NCI-H2227 treated with DMSO at 0.1 percent for 48 hours (cell line): ENCODE results near the gene PRPSAP1.
A peak's percentile ranks its signal among the peaks of the same experiment; 100 is the strongest.
"Not testable (repeated sequence)": the region's sequence is repeated elsewhere in the genome, so short reads cannot be mapped to it uniquely, and the experiment has no call there.

Source experiments
- DNase-seq: peaks from one replicate; lab custom pipeline; 2025; lab: John Stamatoyannopoulos, UW

Gene PRPSAP1

GRCh38 chr17:76317535-76317934, 36.2 kb downstream of the PRPSAP1 start:
- no peak for DNase-seq

- DNase-seq, result no peak
Observed at GRCh38 chr17:76314392-76315227, 39.1 kb downstream of the PRPSAP1 start.

DNA sequence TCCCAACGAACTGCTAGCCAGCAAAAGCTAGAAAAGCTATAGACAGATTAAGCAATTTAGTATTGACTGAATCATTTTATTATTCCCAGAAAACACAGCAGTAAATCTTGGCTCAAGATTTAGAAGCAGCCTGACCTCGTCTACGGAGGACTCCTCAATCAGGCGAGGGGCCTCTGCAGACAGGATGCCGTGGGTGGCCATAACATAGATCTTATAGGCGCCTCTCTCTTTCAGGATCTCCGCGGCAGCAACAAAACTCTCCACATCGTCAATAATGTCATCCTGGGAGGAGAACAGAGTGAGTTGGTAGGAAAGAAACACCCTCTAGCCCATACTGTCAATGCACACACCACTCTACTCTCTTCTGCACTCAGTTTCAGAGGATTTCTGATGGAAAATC, 41.0 kb downstream of the PRPSAP1 start:
- no peak for DNase-seq

DNA sequence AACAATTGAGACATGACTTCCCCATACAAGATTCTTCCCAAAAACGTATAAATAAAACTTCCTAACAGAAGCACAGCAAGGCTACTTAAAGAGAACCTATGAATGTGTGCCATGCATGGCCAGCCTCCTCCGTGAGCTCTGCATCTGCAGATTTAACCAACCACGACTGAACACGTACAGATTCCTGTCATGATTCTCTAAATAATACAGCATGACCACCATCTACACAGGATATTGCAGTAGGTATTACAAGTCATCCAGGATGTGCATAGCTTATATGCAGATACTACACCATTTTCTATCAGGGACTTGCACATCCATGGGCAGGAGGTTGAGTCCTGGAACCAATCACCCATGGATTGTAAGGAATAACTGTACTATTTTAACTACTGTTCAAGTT, 44.3 kb downstream of the PRPSAP1 start:
- no peak for DNase-seq

DNA sequence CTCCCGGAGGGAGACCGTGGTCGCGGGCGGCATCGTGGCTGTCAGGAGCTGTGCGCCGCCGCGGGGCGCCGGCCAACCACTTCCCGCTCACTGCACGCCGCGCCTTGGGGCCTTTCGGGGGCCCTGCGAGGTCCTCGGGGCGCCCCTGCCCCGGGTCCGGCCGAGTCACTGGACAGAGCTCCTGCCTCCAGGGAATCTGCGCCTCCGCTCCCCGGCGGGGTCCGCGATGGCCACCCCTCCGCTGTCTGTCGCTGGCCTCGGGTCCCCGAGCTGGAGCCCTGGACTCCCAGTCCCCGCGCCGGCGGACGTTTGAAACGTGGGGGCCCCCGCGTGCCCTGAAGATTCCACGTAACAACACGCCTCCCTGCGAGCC, 45.8 kb downstream of the PRPSAP1 start, which contains the start of gene QRICH2:
Gene QRICH2 (minus strand): TSS at position 311 of the 373 bp plus-strand sequence. CDS start 278 bp downstream, at position 33.
- DNase-seq, result no peak

GRCh38 chr17:76307299-76307965, 46.3 kb downstream of the PRPSAP1 start:
- DNase-seq, result no peak

GRCh38 chr17:76305135-76305454, 48.6 kb downstream of the PRPSAP1 start:
- DNase-seq, result not testable (repeated sequence)

- no peak for DNase-seq
Observed at GRCh38 chr17:76304226-76305134, 49.2 kb downstream of the PRPSAP1 start.

- DNase-seq, result no peak
Observed at GRCh38 chr17:76297436-76297835, 56.3 kb downstream of the PRPSAP1 start.

GRCh38 chr17:76296889-76297288, 56.8 kb downstream of the PRPSAP1 start:
- DNase-seq, result no peak

DNA sequence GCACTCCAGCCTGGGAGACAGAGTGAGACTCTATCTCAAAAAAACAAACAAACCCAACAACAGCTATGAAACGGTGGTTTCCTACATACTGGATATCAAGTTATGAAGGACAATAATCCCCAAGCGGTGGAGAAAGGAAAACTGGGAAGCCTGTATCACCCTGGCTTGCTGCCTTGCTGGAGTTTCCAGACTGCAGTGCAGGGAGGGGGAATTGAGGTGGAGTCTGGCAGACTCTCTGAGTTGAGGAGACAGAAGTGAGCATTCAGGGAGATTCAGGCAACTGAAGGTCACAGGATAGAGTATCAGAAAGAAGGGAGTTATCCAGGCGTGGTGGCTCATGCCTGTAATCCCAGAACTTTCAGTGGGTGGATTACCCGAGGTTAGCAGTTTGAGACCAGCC, 57.5 kb downstream of the PRPSAP1 start:
- no peak for DNase-seq

DNA sequence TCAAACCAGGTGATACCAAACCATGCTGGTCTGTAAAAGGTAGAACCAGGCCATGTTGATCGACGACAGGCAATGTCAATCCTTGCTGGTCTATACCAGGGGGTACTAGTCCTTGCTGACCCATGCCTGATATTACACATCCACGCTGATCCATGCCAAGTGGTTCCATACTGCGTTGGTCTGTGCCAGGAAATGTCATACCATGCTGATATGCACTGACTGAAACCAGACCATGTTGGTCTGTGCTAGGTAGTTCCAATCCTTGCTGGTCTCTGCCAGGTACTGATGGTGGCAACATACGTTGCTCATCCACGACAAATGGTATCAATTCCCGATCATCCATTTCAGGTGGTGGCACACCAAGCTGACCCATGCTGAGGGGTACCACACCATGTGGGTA, 60.6 kb downstream of the PRPSAP1 start:
- no peak for DNase-seq

GRCh38 chr17:76292567-76292966, 61.1 kb downstream of the PRPSAP1 start:
- DNase-seq, result no peak

- no peak for DNase-seq
Observed at GRCh38 chr17:76281573-76282371, 71.9 kb downstream of the PRPSAP1 start.

DNA sequence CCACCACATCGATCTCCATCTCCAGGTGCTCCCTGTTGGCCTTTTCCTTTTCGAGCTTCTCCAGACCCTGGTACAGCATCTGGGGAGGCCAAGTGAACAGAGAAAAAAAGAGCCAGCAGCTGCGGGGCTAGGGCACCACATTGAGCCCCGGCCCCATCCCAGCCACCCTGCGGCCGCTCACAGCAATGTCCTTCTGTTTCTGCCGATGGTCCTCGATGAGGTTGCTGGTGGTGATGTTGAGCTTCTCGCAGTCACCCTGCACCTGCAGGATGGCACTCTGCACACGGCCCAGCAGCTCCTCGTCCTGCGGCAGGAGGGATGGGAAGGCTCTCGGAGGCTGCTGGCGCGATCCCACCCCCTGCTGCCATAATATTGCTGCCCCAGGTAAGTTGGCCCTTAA, 73.1 kb downstream of the PRPSAP1 start:
- no peak for DNase-seq

DNA sequence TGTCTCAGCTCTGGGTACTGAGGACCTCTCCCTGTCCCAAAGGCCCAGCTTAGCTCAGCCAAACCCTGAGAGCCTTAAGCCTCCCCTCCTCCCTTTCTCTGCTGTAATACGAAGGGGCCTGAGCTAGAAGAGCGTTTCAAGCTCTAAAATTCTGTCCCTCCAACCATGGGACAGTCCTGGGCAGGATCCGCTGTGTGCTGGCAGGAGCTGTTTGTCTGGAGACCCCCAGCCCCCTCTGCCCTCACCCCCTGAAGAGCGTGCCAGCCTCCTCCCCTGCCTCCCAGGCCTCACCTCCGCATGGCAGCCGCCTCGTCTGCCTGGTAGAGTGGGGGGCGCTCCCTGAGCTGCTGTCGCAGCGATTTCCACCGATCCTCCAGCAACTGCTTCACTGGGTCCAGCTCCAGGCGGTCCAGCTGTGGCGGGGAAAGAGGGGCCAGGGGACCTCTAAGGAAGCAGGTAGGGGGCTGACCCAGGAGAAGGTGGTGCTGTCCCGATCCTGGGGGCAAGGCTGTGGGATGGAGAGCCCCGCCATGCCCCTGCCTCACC, 73.9 kb downstream of the PRPSAP1 start:
- DNase-seq, result no peak

DNA sequence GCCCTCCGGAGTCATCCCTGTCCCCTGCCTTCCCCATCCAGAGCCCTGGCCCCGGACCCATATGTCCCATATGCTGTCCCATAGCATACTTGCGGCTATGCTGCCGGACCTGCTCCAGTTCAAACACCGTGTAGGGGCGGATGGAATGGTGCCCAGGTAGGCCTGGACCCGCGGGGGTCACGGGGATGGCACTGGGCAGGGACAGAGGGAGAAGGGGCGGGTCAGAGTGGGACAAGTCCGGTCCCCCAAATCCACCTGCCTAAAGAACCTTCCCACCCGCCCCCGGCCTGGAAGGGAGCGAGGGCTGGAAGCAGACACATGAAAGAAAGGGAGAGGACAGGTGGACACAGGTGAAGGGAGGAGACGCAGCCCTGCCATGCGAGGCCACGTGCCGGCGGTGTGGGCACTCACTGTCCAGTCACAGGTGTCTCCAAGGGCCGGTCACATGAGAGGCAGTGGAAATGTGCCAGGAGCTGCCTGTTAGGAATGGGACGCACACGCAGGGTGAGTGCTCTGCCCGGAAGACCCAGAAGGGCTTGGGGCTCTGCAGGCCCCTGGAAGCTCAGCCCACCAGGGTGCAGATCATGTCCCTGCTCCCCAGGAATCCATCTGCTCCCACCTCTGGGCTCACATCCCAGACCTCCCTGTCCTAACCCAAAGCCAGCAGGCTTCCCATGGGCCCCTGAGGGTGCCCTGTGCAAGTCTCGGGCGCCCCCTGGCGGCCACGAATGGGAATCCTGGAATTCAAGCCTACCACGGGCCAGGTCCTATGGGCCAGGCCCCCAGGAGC, 74.6 kb downstream of the PRPSAP1 start:
- peak; percentile 20 for DNase-seq

- no peak for DNase-seq
Observed at GRCh38 chr17:76278268-76278908, 75.3 kb downstream of the PRPSAP1 start.

DNA sequence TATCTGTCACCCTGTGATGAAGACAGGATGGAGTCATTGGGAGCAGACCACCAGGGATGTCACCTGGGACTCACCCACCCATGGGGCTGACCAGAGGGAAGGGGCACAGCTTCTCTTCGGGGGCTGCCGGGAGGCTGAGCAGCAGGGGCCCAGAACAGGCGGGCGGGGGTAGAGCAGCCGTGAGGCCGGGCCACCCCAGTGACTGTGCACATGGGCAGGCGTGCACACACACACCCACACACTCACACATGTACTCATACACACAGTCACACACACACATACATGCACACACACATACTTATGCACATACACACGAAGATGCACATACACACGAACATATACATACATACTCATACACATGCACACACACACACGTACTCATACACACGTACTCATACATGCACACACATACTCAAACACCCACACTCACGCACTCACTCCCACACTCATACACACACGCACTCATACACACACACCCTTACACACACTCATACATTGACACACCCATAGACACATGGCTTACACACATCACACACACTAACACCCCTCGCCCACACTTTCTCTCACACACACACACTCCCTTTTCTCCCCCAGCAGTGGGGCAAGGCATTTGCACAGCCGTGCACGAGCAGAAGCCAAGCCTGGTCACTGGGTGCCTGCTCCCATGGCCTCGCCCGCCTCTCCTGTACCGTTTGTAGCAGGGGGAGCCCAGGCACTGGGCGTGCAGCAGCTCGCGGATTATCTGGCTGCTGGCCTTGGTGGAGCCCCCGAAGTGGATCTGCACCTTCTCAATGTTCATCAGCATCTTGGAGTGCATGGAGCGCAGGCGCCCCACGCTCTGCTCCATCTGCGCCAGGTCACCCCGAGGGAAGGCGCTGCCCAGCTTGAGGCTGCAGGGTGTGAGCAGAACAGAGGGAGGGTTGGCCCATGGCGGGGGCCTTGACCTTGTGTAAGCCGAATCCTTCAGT, 76.1 kb downstream of the PRPSAP1 start:
- DNase-seq, result no peak
